WERI-Rb-1 (cell line): Measurements from ENCODE around the gene CYP4F11.

Experiments
- DNase-seq: peaks from one replicate; pipeline ENCODE4 v3.0.0-alpha.2; 2020
- H3K27ac ChIP-seq: fragments of 250-450 bp; sonication (Bioruptor Pico); 2 replicates; pipeline ENCODE4 v1.5.1; 2020; ENCODE audit warnings: mild to moderate bottlenecking, moderate library complexity
- H3K27me3 ChIP-seq: fragments of 250-450 bp; sonication (Bioruptor Pico); 2 replicates; pipeline ENCODE4 v1.5.1; 2021; ENCODE audit warnings: mild to moderate bottlenecking, low read depth, moderate library complexity; ENCODE audit not compliant: insufficient read depth, severe bottlenecking
- H3K36me3 ChIP-seq: fragments of 250-450 bp; sonication (Bioruptor Pico); 2 replicates; pipeline ENCODE4 v1.5.1; 2020; ENCODE audit warnings: mild to moderate bottlenecking, moderate library complexity
- H3K4me3 ChIP-seq: 2 replicates; pipeline ENCODE4 v1.5.1; 2011; ENCODE audit warnings: low read depth, mild to moderate bottlenecking, control low read depth, low read length
- H3K9me3 ChIP-seq: fragments of 250-450 bp; sonication (Bioruptor Pico); 2 replicates; pipeline ENCODE4 v1.5.1; 2021; ENCODE audit warnings: mild to moderate bottlenecking, moderate library complexity; ENCODE audit not compliant: severe bottlenecking
- CTCF ChIP-seq: IDR thresholded peaks from 2 replicates; pipeline ENCODE4 v1.5.1; 2011; ENCODE audit warnings: low read depth, mild to moderate bottlenecking, control low read depth, inconsistent platforms, low read length

Gene CYP4F11

GRCh38 chr19:15866636-15867035 lies 67.7 kb downstream of the CYP4F11 start:
- Histone ChIP-seq H3K4me3 (no peak overlapping the region), H3K9me3 (no peaks in the 10 kb centered on the region), H3K36me3 (no peaks in the 10 kb centered on the region), H3K27ac (no peak overlapping the region), H3K27me3 (peaks cover 75% of the 10 kb centered on the region)
- no peak for DNase-seq
- TF ChIP-seq CTCF, result no peak

- Histone ChIP-seq H3K36me3 (no peaks in the 10 kb centered on the region), H3K9me3 (no peaks in the 10 kb centered on the region), H3K27me3 (peaks cover 72% of the 10 kb centered on the region), H3K27ac (no peak overlapping the region), H3K4me3 (no peak overlapping the region)
- DNase-seq, result no peak
- TF ChIP-seq CTCF, result no peak
Observed at GRCh38 chr19:15864824-15865223, 69.5 kb downstream of the CYP4F11 start.

- Histone ChIP-seq H3K27me3 (peaks cover 76% of the 10 kb centered on the region), H3K4me3 (no peak overlapping the region), H3K36me3 (no peaks in the 10 kb centered on the region), H3K9me3 (no peaks in the 10 kb centered on the region), H3K27ac (no peak overlapping the region)
- no peak for TF ChIP-seq CTCF
- DNase-seq, result no peak
Observed at GRCh38 chr19:15863272-15863671, 71.1 kb downstream of the CYP4F11 start.

- no peak for TF ChIP-seq CTCF
- no peaks in the 10 kb centered on the region for H3K36me3 ChIP-seq
- no peak overlapping the region for H3K27ac ChIP-seq
- DNase-seq, result no peak
- H3K9me3 ChIP-seq, result no peaks in the 10 kb centered on the region
- peaks cover 76% of the 10 kb centered on the region for H3K27me3 ChIP-seq
- no peak overlapping the region for H3K4me3 ChIP-seq
Observed at GRCh38 chr19:15862444-15862843, 71.9 kb downstream of the CYP4F11 start.
